Limb (tissue), 2 donors: ENCODE results near the gene SIGLEC15.
"Not testable (repeated sequence)": the region's sequence is repeated elsewhere in the genome, so short reads cannot be mapped to it uniquely, and the experiment has no call there.

Experiments used
- DNase-seq, 2 donors: peaks; one replicate each; pipeline ENCODE4 v3.0.0-alpha.2; 2016; ENCODE audit errors: extremely low spot score in 2 of 2

SIGLEC15 gene, protein sequence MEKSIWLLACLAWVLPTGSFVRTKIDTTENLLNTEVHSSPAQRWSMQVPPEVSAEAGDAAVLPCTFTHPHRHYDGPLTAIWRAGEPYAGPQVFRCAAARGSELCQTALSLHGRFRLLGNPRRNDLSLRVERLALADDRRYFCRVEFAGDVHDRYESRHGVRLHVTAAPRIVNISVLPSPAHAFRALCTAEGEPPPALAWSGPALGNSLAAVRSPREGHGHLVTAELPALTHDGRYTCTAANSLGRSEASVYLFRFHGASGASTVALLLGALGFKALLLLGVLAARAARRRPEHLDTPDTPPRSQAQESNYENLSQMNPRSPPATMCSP

GRCh38 chr18:45825258-45826044, at the start of gene SIGLEC15:
SIGLEC15 (plus strand) TSS chr18:45825675; CDS start chr18:45825729, 54 bp downstream.
- no peak for DNase-seq

- DNase-seq: peak in 1 of 2 donors; percentile 34
Measured at GRCh38 chr18:45775743-45776142, 49.7 kb upstream of the SIGLEC15 start.

GRCh38 chr18:45777393-45777792, 48.1 kb upstream of the SIGLEC15 start:
- DNase-seq: no peak

- no peak for DNase-seq
Measured at GRCh38 chr18:45780568-45780967, 44.9 kb upstream of the SIGLEC15 start.

- DNase-seq: no peak
Measured at GRCh38 chr18:45782662-45783061, 42.8 kb upstream of the SIGLEC15 start.

- no peak for DNase-seq
Measured at GRCh38 chr18:45783097-45784075, 42.1 kb upstream of the SIGLEC15 start.

DNA sequence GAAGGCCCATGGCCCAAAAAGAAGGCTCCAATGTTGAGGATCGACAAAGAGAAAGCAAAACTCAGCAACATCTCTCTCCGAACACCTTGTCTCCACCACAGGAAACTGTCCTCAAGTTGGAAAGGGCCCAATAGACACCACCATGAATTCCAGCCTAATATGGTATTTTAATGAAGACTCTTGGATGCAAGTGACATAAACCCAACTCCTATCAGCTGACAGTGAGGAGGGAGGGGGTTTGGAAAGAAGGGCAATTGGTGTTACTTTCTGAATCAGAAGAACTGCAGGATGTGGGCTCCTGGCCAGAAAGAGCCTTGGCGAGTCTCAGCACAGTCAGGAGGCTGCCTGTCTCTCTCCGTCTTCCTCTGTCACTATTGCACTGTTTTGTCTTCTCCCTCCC, 40.3 kb upstream of the SIGLEC15 start:
- no peak for DNase-seq

- DNase-seq: no peak
Measured at GRCh38 chr18:45786941-45787340, 38.5 kb upstream of the SIGLEC15 start.

DNA sequence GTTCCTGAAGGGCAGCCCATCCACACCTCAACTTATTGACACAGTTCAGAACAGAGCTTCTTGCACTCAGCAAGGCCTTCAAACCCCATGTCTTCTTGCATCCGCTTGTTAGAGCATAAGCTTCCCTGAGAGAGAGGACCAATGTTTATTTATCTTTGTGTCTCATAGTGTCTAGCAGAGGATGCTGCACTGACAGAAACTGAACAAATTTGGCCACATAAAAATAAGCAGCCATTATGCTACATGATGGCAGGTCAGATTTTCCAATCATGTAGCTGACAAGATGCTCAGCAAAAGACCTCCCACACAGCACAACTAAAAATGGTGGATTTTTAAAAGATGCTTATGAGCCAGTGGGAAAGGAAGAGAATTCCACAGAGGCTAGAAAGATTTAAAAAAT, 38.1 kb upstream of the SIGLEC15 start:
- no peak for DNase-seq

DNA sequence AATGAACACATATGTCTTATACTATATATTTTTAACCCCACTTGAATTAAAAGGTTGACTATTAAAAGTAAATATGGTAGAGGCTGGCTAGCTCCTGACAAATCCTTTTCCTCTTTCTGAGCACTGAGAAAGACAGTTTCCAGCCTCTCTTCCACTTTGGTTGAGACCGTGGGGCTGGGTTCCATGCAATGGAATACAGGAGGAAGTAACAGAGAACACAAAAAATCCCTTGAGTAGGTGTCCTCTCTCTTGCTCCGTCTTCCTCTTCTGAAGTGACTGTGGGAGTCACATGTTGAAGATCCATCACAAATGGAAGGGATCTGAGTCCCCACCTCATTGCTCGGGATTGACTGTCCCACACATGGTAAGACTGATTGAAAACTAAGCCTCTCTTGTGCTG, 36.6 kb upstream of the SIGLEC15 start:
- no peak for DNase-seq

DNA sequence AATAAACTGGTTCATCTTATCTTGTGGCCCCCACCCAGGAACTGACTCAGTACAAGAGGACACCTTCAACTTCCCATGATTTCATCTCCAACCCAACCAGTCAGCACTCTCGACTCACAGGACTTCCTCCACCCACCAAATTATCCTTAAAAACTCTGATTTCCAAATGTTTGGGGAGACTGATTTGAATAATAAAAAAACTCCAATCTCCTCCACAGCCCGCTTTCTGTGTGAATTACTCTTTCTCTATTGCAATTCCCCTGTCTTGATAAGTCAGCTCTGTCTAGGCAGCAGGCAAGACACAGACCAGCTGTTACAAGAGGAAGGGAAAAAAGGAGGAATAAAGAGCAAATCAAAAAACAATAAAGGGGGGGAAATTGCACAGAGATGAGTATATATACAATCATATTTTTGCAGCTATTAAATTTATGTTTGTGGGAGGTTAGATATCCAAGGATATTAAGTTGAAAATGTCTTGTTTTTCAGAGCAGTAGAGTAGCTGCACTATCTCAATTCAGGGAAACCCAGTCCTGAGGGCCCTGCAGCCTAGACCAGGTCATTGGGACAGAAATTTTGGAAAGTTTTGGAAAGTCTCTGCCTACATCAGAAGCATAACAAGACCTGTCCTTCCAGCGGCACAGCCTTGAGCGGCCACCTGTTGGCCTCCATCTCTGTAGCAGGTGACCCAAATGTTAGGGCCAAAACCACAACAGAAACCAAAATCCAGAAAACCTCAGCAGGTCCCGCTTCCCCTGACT, 32.8 kb upstream of the SIGLEC15 start:
- no peak for DNase-seq

- DNase-seq: no peak
Measured at GRCh38 chr18:45793264-45793965, 32.1 kb upstream of the SIGLEC15 start.

- no peak for DNase-seq
Measured at GRCh38 chr18:45801416-45802004, 24.0 kb upstream of the SIGLEC15 start.

- no peak for DNase-seq
Measured at GRCh38 chr18:45802814-45803492, 22.5 kb upstream of the SIGLEC15 start.

GRCh38 chr18:45805551-45805950, 19.9 kb upstream of the SIGLEC15 start:
- DNase-seq: no peak

GRCh38 chr18:45806226-45806625, 19.2 kb upstream of the SIGLEC15 start:
- DNase-seq: no peak

DNA sequence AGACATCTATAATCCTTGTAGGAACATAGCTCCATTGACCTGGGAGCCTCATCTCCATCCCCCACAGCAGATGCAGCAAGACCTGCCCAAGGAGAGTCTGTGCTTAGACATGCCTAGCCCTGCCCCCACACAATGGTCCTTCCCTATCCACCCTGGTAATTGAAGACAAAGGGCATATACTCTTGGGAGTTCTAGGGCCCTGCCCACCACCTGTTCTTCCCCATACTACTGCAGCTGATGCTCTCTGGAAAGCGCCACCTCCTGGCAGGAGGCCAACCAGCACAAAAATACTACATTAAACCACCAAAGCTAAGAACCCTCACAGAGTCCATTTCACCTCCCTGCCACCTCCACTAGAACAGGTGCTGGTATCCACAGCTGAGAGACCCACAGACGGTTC, 18.3 kb upstream of the SIGLEC15 start:
- not testable (repeated sequence) for DNase-seq

DNA sequence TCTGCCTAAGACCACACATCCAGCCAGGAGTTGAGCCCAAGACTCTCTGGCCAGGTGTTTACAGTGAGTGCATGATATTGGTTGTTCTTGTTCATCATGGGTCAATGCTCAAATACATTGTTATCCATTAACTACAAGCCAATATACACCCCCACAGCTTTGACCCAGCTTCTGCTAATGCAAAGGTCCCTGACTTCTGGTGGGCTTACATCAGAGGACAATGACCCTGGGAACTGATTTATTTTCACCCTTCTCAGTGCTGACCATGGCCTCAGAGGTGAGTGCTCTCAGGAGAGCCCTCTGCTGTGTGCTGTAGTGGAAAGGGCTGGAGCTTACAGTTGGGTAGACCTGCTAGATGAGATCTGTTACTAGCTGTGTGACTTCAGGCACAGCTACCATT, 10.7 kb upstream of the SIGLEC15 start:
- not testable (repeated sequence) for DNase-seq

- no peak for DNase-seq
Measured at GRCh38 chr18:45817543-45817942, 7.9 kb upstream of the SIGLEC15 start.
